ENCODE results near the gene RAB34.
A peak's percentile ranks its signal among the peaks of the same experiment; 100 is the strongest.

Gene RAB34

GRCh38 chr17:28710861-28711722, 6.6 kb downstream of the RAB34 start:
- peak; percentile 96 for DNase-seq

DNA sequence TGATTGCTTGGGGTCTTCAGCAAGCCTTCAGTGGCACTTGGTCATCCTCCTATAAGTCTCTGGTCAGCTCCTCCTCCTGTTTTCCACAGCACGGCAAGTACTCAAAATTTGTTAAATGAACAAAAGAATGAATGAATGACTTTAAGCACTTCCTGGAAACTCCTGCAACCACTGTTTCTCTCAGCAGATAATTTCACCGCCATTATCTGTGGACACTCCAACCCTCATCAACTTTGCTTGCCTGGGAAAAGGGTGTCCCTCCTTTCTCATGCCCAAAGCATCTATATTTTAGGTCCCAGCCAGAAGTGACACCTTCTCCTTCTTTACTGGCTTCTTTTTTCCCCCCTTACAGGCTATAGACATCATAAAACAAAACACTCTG, 10.3 kb downstream of the RAB34 start:
- DNase-seq, result no peak

GRCh38 chr17:28706471-28707338, 11.0 kb downstream of the RAB34 start:
- no peak for DNase-seq

DNA sequence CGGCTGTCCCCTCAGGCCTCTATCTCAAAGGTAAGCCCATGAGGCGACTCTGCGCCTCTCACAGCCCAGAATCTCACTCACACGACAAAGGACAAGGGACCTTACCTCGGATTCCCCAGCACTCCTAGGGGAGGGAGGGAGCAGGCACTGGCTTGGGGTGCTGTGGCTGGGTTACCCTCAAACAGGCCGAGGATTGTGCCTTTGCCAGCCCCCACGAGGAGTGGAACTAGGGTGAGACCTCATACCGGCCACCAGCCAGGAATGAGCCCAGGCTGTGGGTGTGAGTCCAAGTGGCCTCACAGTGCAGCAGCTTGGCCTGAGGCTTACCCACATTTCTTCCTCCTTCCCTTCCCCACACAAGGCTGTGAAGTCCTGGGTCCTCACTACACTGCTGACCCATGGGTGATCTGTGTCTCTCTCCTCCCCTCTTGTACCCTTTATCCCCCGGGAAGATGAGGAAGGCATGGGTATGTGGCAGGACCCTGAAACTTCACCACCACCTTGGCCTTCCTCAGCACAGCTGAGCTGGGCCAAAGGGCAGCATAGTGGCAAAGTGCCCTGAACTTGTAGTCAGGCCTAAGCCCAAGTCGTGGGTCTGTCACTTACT, 11.8 kb downstream of the RAB34 start:
- DNase-seq, result no peak

DNA sequence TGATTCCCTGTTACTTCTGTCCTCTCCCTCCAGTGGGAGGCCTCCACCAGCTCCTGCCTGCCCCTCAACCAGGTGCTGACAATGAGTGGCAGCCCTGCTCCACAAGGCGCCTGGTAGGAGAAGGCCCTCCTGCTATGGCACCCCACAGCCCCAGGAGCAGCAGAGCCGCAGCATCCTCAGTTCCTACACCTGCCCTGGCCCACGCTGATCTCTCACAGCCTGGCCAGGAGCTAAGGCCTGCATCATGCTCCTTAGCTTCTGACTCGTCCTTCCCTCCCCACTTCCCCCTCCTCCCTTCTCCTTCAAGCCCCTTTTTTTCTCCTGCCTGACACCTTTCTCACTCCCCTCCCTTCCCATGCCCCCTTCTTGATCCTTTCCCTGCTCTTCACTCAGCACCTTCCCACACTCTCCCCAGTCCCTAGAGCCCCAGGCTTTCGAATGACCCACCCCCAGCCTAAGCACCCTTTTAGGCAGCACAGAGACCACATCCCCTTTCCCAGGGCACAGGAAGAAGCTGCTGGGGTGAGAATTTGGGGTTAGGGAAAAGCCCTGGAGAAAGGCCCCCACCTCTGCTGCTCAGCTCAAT, 12.5 kb downstream of the RAB34 start:
- no peak for DNase-seq

- DNase-seq, result no peak
These were observed 13.3 kb downstream of the RAB34 start for GRCh38 chr17:28704219-28704858.

- no peak for DNase-seq
These were observed 14.0 kb downstream of the RAB34 start for GRCh38 chr17:28703552-28704218.

DNA sequence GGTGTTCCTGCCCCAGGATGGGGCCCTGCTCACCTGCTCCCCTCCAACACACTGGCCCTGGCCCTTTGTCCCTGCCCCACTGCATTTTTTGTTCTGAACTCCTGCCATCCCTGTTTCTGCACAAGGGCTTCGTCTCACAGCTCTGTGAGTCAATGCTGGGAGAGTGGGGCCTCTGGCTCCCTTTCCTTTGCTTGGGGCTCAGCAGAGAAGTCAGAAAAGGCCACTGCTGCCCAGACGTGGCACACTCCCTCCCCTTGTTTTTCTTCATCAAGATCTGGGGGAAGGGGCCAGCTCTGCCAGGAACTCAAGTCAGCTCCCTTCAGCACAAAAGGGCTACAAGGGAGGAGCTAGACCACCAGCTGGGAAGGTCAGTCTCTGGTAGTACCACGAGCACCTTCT, 14.9 kb downstream of the RAB34 start:
- DNase-seq, result no peak

- DNase-seq, result no peak
These were observed 15.5 kb downstream of the RAB34 start for GRCh38 chr17:28702026-28702751.

GRCh38 chr17:28700830-28701492, 16.7 kb downstream of the RAB34 start:
- DNase-seq, result no peak

GRCh38 chr17:28700278-28700677, 17.4 kb downstream of the RAB34 start:
- DNase-seq, result no peak

GRCh38 chr17:28698253-28698941, 19.3 kb downstream of the RAB34 start:
- DNase-seq, result no peak

DNA sequence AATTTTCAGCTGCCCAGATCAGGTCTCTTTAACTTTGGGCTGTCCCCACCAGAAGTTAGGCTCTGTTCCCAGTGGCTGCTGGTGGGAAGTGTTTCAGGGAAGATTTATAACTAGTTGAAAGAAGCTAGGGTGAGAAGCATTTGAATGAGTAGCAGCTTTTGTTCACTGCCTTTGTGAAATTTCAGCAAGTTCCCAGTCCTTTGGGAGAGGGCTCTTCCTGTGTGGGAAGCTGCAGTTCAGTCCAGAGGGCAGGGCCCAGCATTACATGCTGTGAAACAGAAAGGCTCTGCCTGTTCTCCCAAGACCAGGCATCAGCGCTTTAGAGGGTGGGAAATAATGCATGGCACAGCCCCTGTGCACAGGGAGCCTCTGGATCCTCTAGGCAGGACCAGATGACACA, 23.8 kb downstream of the RAB34 start:
- DNase-seq, result no peak

- DNase-seq, result no peak
These were observed 28.7 kb downstream of the RAB34 start for GRCh38 chr17:28689011-28689410.

- DNase-seq, result no peak
These were observed 29.2 kb downstream of the RAB34 start for GRCh38 chr17:28688481-28688880.

DNA sequence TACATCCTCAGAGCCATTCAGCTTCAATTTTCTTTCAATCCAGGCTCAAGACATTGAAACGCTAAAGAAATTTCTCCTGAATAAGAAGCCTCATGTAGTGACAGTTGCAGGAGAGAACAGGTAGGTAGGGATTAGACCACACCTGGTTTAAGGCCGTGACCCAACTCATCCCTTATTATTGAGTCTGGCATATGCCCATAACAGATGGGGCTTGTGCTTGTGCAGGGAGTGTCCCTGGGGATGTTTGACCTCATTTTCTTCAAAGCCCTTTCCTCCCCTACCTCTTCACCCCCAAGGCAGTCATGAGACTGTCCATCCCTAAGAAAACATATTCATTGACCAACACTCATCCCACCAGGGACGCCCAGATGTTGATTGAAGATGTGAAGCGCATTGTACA, 31.4 kb downstream of the RAB34 start:
- DNase-seq, result no peak

GRCh38 chr17:28685366-28685765, 32.3 kb downstream of the RAB34 start:
- DNase-seq, result no peak

- no peak for DNase-seq
These were observed 32.7 kb downstream of the RAB34 start for GRCh38 chr17:28684963-28685362.

- peak; percentile 41 for DNase-seq
These were observed 35.0 kb downstream of the RAB34 start for GRCh38 chr17:28682655-28683054.

- DNase-seq, result no peak
These were observed 41.7 kb downstream of the RAB34 start for GRCh38 chr17:28675980-28676379.

Data from activated effector memory CD4-positive, alpha-beta T cell treated with anti-CD3 and anti-CD28 coated beads, Interleukin-2, amount 50 U/mL, for 16 hours (primary cell).